Mesendoderm (in vitro differentiated cells): ENCODE data around the gene TBL2.

Source experiments
- DNase-seq: peaks from one replicate; pipeline ENCODE4 v3.0.0; 2013
- H2AK5ac ChIP-seq: 2 replicates; pipeline ENCODE4 v1.6.1; 2013; ENCODE audit warnings: low read length, inconsistent platforms
- H2BK120ac ChIP-seq: 2 replicates; pipeline ENCODE4 v1.6.1; 2013; ENCODE audit warnings: low read depth, mild to moderate bottlenecking, low read length, moderate library complexity, mixed read lengths
- H2BK15ac ChIP-seq: replicated peaks from 2 replicates; pipeline ENCODE4 v1.6.1; 2013; ENCODE audit warnings: low read depth, mild to moderate bottlenecking, moderate library complexity
- H2BK5ac ChIP-seq: 2 replicates; pipeline ENCODE4 v1.6.1; 2013; ENCODE audit warnings: low read length, inconsistent platforms
- H3K18ac ChIP-seq: 2 replicates; pipeline ENCODE4 v1.6.1; 2013; ENCODE audit warnings: mild to moderate bottlenecking, low read length, mixed read lengths
- H3K23ac ChIP-seq: one replicate; pipeline ENCODE4 v1.6.1; 2013; ENCODE audit warnings: low read length
- H3K27ac ChIP-seq: 2 replicates; pipeline ENCODE4 v1.5.1; 2013; ENCODE audit warnings: low read depth, mild to moderate bottlenecking, inconsistent platforms, low read length, moderate library complexity
- H3K27me3 ChIP-seq: 2 replicates; pipeline ENCODE4 v1.6.1; 2013; ENCODE audit warnings: low read length, control low read depth, mild to moderate bottlenecking, inconsistent platforms; ENCODE audit not compliant: insufficient read depth, poor library complexity
- H3K36me3 ChIP-seq: 2 replicates; pipeline ENCODE4 v1.6.1; 2013; ENCODE audit warnings: low read length, inconsistent platforms; ENCODE audit not compliant: control insufficient read depth, insufficient read depth
- H3K4ac ChIP-seq: one replicate; pipeline ENCODE4 v1.6.1; 2013; ENCODE audit warnings: low read depth, mild to moderate bottlenecking, low read length, moderate library complexity
- H3K4me1 ChIP-seq: 2 replicates; pipeline ENCODE4 v1.6.1; 2013; ENCODE audit warnings: low read depth, low read length, inconsistent platforms; ENCODE audit not compliant: control insufficient read depth
- H3K4me2 ChIP-seq: 2 replicates; pipeline ENCODE4 v1.6.1; 2013; ENCODE audit warnings: low read length
- H3K4me3 ChIP-seq: 2 replicates; pipeline ENCODE4 v1.5.1; 2013; ENCODE audit warnings: mild to moderate bottlenecking, low read length
- H3K56ac ChIP-seq: one replicate; pipeline ENCODE4 v1.6.1; 2013; ENCODE audit warnings: low read length
- H3K79me1 ChIP-seq: 2 replicates; pipeline ENCODE4 v1.6.1; 2013; ENCODE audit warnings: low read length, inconsistent platforms
- H3K79me2 ChIP-seq: 2 replicates; pipeline ENCODE4 v1.6.1; 2013; ENCODE audit warnings: mild to moderate bottlenecking, low read length; ENCODE audit not compliant: control insufficient read depth, insufficient read depth
- H3K9ac ChIP-seq: 2 replicates; pipeline ENCODE4 v1.6.1; 2013; ENCODE audit warnings: low read length, inconsistent platforms
- H4K5ac ChIP-seq: one replicate; pipeline ENCODE4 v1.6.1; 2013; ENCODE audit warnings: low read length
- H4K8ac ChIP-seq: one replicate; pipeline ENCODE4 v1.6.1; 2013; ENCODE audit warnings: low read depth, mild to moderate bottlenecking, control low read depth, low read length, moderate library complexity
- WGBS: extraction: QIAGEN DNeasy Blood & Tissue Kit; methylation state at CpG from one replicate; pipeline ENCODE4 v1.1.7; 2013; ENCODE audit warnings: low lambda C conversion rate, missing lambda C conversion rate; ENCODE audit not compliant: insufficient coverage; ENCODE audit errors: extremely low coverage; 5-methylcytosine and 5-hydroxymethylcytosine counted together

Gene TBL2

GRCh38 chr7:73602721-73603651, 24.6 kb upstream of the TBL2 start:
- Histone ChIP-seq H2AK5ac (no peak overlapping the region), H3K79me2 (no peaks in the 10 kb centered on the region), H3K36me3 (no peaks in the 10 kb centered on the region), H3K4me3 (no peak overlapping the region), H3K4me1 (no peaks in the 10 kb centered on the region), H4K8ac (no peak overlapping the region), H3K18ac (no peak overlapping the region), H3K23ac (no peak overlapping the region), H3K9ac (no peak overlapping the region), H3K4me2 (no peak overlapping the region), H3K27me3 (no peaks in the 10 kb centered on the region), H3K4ac (no peak overlapping the region), H2BK5ac (no peak overlapping the region), H4K5ac (no peak overlapping the region), H2BK120ac (no peak overlapping the region), H2BK15ac (no peak overlapping the region), H3K56ac (no peak overlapping the region), H3K79me1 (no peaks in the 10 kb centered on the region), H3K27ac (no peak overlapping the region)
- no CpG with 5 or more reads among the region's 22 CpGs for WGBS
- no peak for DNase-seq

- Histone ChIP-seq H3K4me1 (no peaks in the 10 kb centered on the region), H2AK5ac (no peak overlapping the region), H3K56ac (no peak overlapping the region), H3K79me2 (no peaks in the 10 kb centered on the region), H4K8ac (no peak overlapping the region), H2BK5ac (no peak overlapping the region), H3K27me3 (no peaks in the 10 kb centered on the region), H2BK15ac (no peak overlapping the region), H3K23ac (no peak overlapping the region), H3K9ac (no peak overlapping the region), H3K27ac (no peak overlapping the region), H3K18ac (no peak overlapping the region), H3K4me3 (no peak overlapping the region), H4K5ac (no peak overlapping the region), H3K4me2 (no peak overlapping the region), H3K36me3 (no peaks in the 10 kb centered on the region), H3K4ac (no peak overlapping the region), H3K79me1 (no peaks in the 10 kb centered on the region), H2BK120ac (no peak overlapping the region)
- DNase-seq, result no peak
- no CpG with 5 or more reads among the region's 7 CpGs for WGBS
Observed at GRCh38 chr7:73599916-73600315, 21.5 kb upstream of the TBL2 start.

- whole genome bisulfite sequencing, result no CpG with 5 or more reads among the region's 13 CpGs
Observed at GRCh38 chr7:73599151-73599882, 20.9 kb upstream of the TBL2 start.

GRCh38 chr7:73597978-73598782, 19.8 kb upstream of the TBL2 start:
- no peak overlapping the region for H3K4ac ChIP-seq
- H4K5ac ChIP-seq, result no peak overlapping the region
- H2BK15ac ChIP-seq, result no peak overlapping the region
- no peak overlapping the region for H2BK5ac ChIP-seq
- no peaks in the 10 kb centered on the region for H3K4me1 ChIP-seq
- no peak overlapping the region for H3K4me3 ChIP-seq
- H4K8ac ChIP-seq, result no peak overlapping the region
- no peaks in the 10 kb centered on the region for H3K79me1 ChIP-seq
- 100% methylated on average over 1 of the region's 5 CpGs for WGBS
- H3K36me3 ChIP-seq, result no peaks in the 10 kb centered on the region
- no peaks in the 10 kb centered on the region for H3K27me3 ChIP-seq
- no peaks in the 10 kb centered on the region for H3K79me2 ChIP-seq
- H2AK5ac ChIP-seq, result no peak overlapping the region
- H2BK120ac ChIP-seq, result no peak overlapping the region
- no peak overlapping the region for H3K56ac ChIP-seq
- no peak overlapping the region for H3K23ac ChIP-seq
- no peak overlapping the region for H3K18ac ChIP-seq
- H3K9ac ChIP-seq, result no peak overlapping the region
- no peak for DNase-seq
- H3K27ac ChIP-seq, result no peak overlapping the region
- H3K4me2 ChIP-seq, result no peak overlapping the region

More at GRCh38 chr7:73599151-73599882, 20.9 kb upstream of the TBL2 start:
- H3K56ac ChIP-seq, result no peak overlapping the region
- H2AK5ac ChIP-seq, result no peak overlapping the region
- no peak overlapping the region for H3K18ac ChIP-seq
- DNase-seq, result no peak
- H3K23ac ChIP-seq, result no peak overlapping the region
- H3K4ac ChIP-seq, result no peak overlapping the region
- no peak overlapping the region for H3K4me3 ChIP-seq
- H3K4me2 ChIP-seq, result no peak overlapping the region
- H2BK5ac ChIP-seq, result no peak overlapping the region
- no peak overlapping the region for H4K8ac ChIP-seq
- no peak overlapping the region for H4K5ac ChIP-seq
- H3K4me1 ChIP-seq, result no peaks in the 10 kb centered on the region
- H3K27me3 ChIP-seq, result no peaks in the 10 kb centered on the region
- H2BK15ac ChIP-seq, result no peak overlapping the region
- no peak overlapping the region for H2BK120ac ChIP-seq
- no peaks in the 10 kb centered on the region for H3K36me3 ChIP-seq
- no peaks in the 10 kb centered on the region for H3K79me1 ChIP-seq
- H3K79me2 ChIP-seq, result no peaks in the 10 kb centered on the region
- no peak overlapping the region for H3K9ac ChIP-seq
- H3K27ac ChIP-seq, result no peak overlapping the region

GRCh38 chr7:73596191-73597065, 18.0 kb upstream of the TBL2 start:
- Histone ChIP-seq H3K36me3 (no peaks in the 10 kb centered on the region), H3K27ac (no peak overlapping the region), H4K5ac (no peak overlapping the region), H3K4ac (no peak overlapping the region), H2BK15ac (no peak overlapping the region), H3K4me3 (no peak overlapping the region), H3K79me1 (no peaks in the 10 kb centered on the region), H3K9ac (no peak overlapping the region), H3K23ac (no peak overlapping the region), H2AK5ac (no peak overlapping the region), H3K56ac (no peak overlapping the region), H3K4me2 (no peak overlapping the region), H3K79me2 (no peaks in the 10 kb centered on the region), H2BK5ac (no peak overlapping the region), H4K8ac (no peak overlapping the region), H3K27me3 (no peaks in the 10 kb centered on the region), H3K4me1 (no peaks in the 10 kb centered on the region), H2BK120ac (no peak overlapping the region), H3K18ac (no peak overlapping the region)
- WGBS, result no CpG with 5 or more reads among the region's 37 CpGs
- no peak for DNase-seq
